ENCODE data around the gene SLC36A1.

GRCh38 chr5:151465476-151465875 lies 18.1 kb downstream of the SLC36A1 start:
- TF ChIP-seq, protein P1, sequence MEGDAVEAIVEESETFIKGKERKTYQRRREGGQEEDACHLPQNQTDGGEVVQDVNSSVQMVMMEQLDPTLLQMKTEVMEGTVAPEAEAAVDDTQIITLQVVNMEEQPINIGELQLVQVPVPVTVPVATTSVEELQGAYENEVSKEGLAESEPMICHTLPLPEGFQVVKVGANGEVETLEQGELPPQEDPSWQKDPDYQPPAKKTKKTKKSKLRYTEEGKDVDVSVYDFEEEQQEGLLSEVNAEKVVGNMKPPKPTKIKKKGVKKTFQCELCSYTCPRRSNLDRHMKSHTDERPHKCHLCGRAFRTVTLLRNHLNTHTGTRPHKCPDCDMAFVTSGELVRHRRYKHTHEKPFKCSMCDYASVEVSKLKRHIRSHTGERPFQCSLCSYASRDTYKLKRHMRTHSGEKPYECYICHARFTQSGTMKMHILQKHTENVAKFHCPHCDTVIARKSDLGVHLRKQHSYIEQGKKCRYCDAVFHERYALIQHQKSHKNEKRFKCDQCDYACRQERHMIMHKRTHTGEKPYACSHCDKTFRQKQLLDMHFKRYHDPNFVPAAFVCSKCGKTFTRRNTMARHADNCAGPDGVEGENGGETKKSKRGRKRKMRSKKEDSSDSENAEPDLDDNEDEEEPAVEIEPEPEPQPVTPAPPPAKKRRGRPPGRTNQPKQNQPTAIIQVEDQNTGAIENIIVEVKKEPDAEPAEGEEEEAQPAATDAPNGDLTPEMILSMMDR (IDR thresholded peaks at IDR 0.05; ENCODE audit: poor library complexity) = no peak
- TF ChIP-seq EZH2phosphoT487 (IDR thresholded peaks at IDR 0.05; ENCODE audit: low read depth, severe bottlenecking, unreplicated experiment) (no peak), EZH2 (IDR thresholded peaks at IDR 0.05; ENCODE audit: borderline replicate concordance) (no peak)
